GM23248 (cell line): ENCODE measurements around the gene DNAJC28.

Source experiments
- EZH2 ChIP-seq: fragments of 200-600 bp; sonication (generic); IDR thresholded peaks from 2 replicates; pipeline ENCODE4 v1.6.1; 2018; ENCODE audit warnings: antibody characterized with exemption, mild to moderate bottlenecking; ENCODE audit not compliant: insufficient read depth, poor library complexity, severe bottlenecking
- EZH2phosphoT487 ChIP-seq: fragments of 200-600 bp; sonication (generic); IDR thresholded peaks from 2 replicates; pipeline ENCODE4 v1.6.1; 2018; ENCODE audit warnings: antibody characterized with exemption, moderate library complexity, mild to moderate bottlenecking, low read depth; ENCODE audit not compliant: insufficient read depth

- TF ChIP-seq EZH2: no peak
- no peak for TF ChIP-seq EZH2phosphoT487
Observed at GRCh38 chr21:33480481-33481103, 10.9 kb downstream of the DNAJC28 start.
